HepG2 (cell line): ENCODE results near the gene SMTNL1. TPM values are rescaled to one million over a fixed set of nuclear protein-coding genes. Genes with fewer than 3 reads are reported as not detected.

Experiments used
- ARID2 ChIP-seq: sonication (generic); formaldehyde crosslinking; IDR thresholded peaks from 2 replicates; pipeline ENCODE4 v1.8.1; 2022; ENCODE audit warnings: mild to moderate bottlenecking, missing genetic modification reagents, borderline replicate concordance
- CHD2 ChIP-seq: IDR thresholded peaks from 2 replicates; pipeline ENCODE4 v1.6.1; 2011; ENCODE audit warnings: low read depth, low read length, improper control_type of control experiment
- GMEB2 ChIP-seq: IDR thresholded peaks from 2 replicates; pipeline ENCODE4 v1.6.1; 2016; ENCODE audit warnings: missing biosample characterization, missing genetic modification reagents, low read depth
- HOXA5 ChIP-seq: sonication (generic); formaldehyde crosslinking; IDR thresholded peaks from 2 replicates; pipeline ENCODE4 v1.4.0; 2020; ENCODE audit warnings: missing genetic modification reagents
- JDP2 ChIP-seq: sonication (generic); formaldehyde crosslinking; IDR thresholded peaks from 2 replicates; pipeline ENCODE4 v1.8.1; 2022; ENCODE audit warnings: missing genetic modification reagents, borderline replicate concordance
- KAT7 ChIP-seq: IDR thresholded peaks from 2 replicates; pipeline ENCODE4 v1.6.1; 2018; ENCODE audit warnings: borderline replicate concordance, missing compliant biosample characterization
- MAF1 ChIP-seq: sonication (generic); formaldehyde crosslinking; IDR thresholded peaks from 2 replicates; pipeline ENCODE4 v1.5.0; 2020; ENCODE audit warnings: missing genetic modification reagents, borderline replicate concordance
- MXD1 ChIP-seq: sonication (generic); formaldehyde crosslinking; IDR thresholded peaks from 2 replicates; pipeline ENCODE4 v1.4.0; 2020; ENCODE audit warnings: mild to moderate bottlenecking, missing genetic modification reagents
- NFATC3 ChIP-seq: sonication (generic); formaldehyde crosslinking; IDR thresholded peaks from 2 replicates; pipeline ENCODE4 v1.5.1; 2020; ENCODE audit warnings: mild to moderate bottlenecking, missing genetic modification reagents
- PAX8 ChIP-seq: sonication (generic); formaldehyde crosslinking; IDR thresholded peaks from 2 replicates; pipeline ENCODE4 v1.8.0; 2022; ENCODE audit warnings: mild to moderate bottlenecking, missing genetic modification reagents, borderline replicate concordance
- PRDM4 ChIP-seq: sonication (generic); formaldehyde crosslinking; IDR thresholded peaks from 2 replicates; pipeline ENCODE4 v1.9.0; 2021; ENCODE audit warnings: missing genetic modification reagents, borderline replicate concordance
- RFXANK ChIP-seq: IDR thresholded peaks from 2 replicates; pipeline ENCODE4 v1.6.1; 2016
- SALL1 ChIP-seq: sonication (generic); formaldehyde crosslinking; IDR thresholded peaks from 2 replicates; pipeline ENCODE4 v1.8.0; 2022; ENCODE audit warnings: mild to moderate bottlenecking, missing genetic modification reagents
- SIN3B ChIP-seq: fragments of 150-350 bp; IDR thresholded peaks from 2 replicates; pipeline ENCODE4 v1.6.1; 2014; ENCODE audit warnings: low read length
- SPEN ChIP-seq: sonication (generic); formaldehyde crosslinking; IDR thresholded peaks from 2 replicates; pipeline ENCODE4 v1.5.1; 2020; ENCODE audit warnings: low read depth, mild to moderate bottlenecking, missing genetic modification reagents
- TEAD2 ChIP-seq: sonication (generic); formaldehyde crosslinking; IDR thresholded peaks from 2 replicates; pipeline ENCODE4 v1.9.0; 2021; ENCODE audit warnings: missing genetic modification reagents
- ZMAT3 ChIP-seq: sonication (generic); formaldehyde crosslinking; conservative IDR thresholded peaks from 2 replicates; pipeline ENCODE4 v1.7.0; 2021; ENCODE audit warnings: missing genetic modification reagents
- ZMYM3 ChIP-seq: sonication (generic); formaldehyde crosslinking; IDR thresholded peaks from 2 replicates; pipeline ENCODE4 v1.5.1; 2020; ENCODE audit warnings: mild to moderate bottlenecking, missing genetic modification reagents
- ZNF235 ChIP-seq: sonication (generic); formaldehyde crosslinking; IDR thresholded peaks from 2 replicates; pipeline ENCODE4 v1.8.1; 2023; ENCODE audit warnings: mild to moderate bottlenecking, missing genetic modification reagents, borderline replicate concordance
- ZNF33B ChIP-seq: sonication (generic); formaldehyde crosslinking; IDR thresholded peaks from 2 replicates; pipeline ENCODE4 v1.5.1; 2020; ENCODE audit warnings: mild to moderate bottlenecking, missing genetic modification reagents
- ZNF350 ChIP-seq: sonication (generic); formaldehyde crosslinking; IDR thresholded peaks from 2 replicates; pipeline ENCODE4 v1.4.0; 2020; ENCODE audit warnings: mild to moderate bottlenecking, low read depth, missing genetic modification reagents, borderline replicate concordance
- ZNF367 ChIP-seq: sonication (generic); formaldehyde crosslinking; IDR thresholded peaks from 2 replicates; pipeline ENCODE4 v1.4.0; 2020; ENCODE audit warnings: missing genetic modification reagents, borderline replicate concordance
- ZNF430 ChIP-seq: sonication (generic); formaldehyde crosslinking; IDR thresholded peaks from 2 replicates; pipeline ENCODE4 v1.9.0; 2021; ENCODE audit warnings: mild to moderate bottlenecking, missing genetic modification reagents
- ZNF432 ChIP-seq: sonication (generic); formaldehyde crosslinking; IDR thresholded peaks from 2 replicates; pipeline ENCODE4 v1.5.0; 2020; ENCODE audit warnings: missing genetic modification reagents, mild to moderate bottlenecking, borderline replicate concordance
- ZNF629 ChIP-seq: sonication (generic); formaldehyde crosslinking; conservative IDR thresholded peaks from 2 replicates; pipeline ENCODE4 v1.5.0; 2020; ENCODE audit warnings: missing genetic modification reagents
- ZNF678 ChIP-seq: sonication (generic); formaldehyde crosslinking; IDR thresholded peaks from 2 replicates; pipeline ENCODE4 v1.4.0; 2020; ENCODE audit warnings: mild to moderate bottlenecking, missing genetic modification reagents
- polyA plus RNA-seq, 8 experiments: library from polyadenylated mRNA; depleted of rRNA in 3 of 8; stranded (reverse) in 7 of 8; unstranded in 1 of 8; fragments of >200 nt; fragmentation: Illumina TruSeq in 4 of 8; extraction: Trizol in 4 of 8; gene quantifications; 2 replicates each; pipeline versions ENCODE4 v1.2.1 to v1.2.3, GENCODE V29; 2011 to 2016; ENCODE audit warnings: low read depth in 4 of 8, missing spikeins in 1 of 8, mixed read lengths in 1 of 8; ENCODE audit not compliant: insufficient read depth in 1 of 8
- total RNA-seq, 5 experiments: library from RNA; depleted of rRNA; stranded (reverse); fragments of >200 nt; fragmentation: Illumina TruSeq; extraction: Trizol; gene quantifications; 2 replicates each; pipeline ENCODE4 v1.2.3, GENCODE V29; 2016; ENCODE audit warnings: low read depth in 1 of 5
- TF ChIP-seq, protein P1 (sequence below): sonication (generic); formaldehyde crosslinking; IDR thresholded peaks from 2 replicates; pipeline ENCODE4 v1.5.0; 2020; ENCODE audit warnings: missing genetic modification reagents

The SMTNL1 gene
- total and polyA plus RNA-seq, 2 of the 13 experiments (the other 11 are each of a cell fraction or from before 2014, with no cell fraction given), result 0.04 TPM; not detected in 1

- TF ChIP-seq, protein P1, sequence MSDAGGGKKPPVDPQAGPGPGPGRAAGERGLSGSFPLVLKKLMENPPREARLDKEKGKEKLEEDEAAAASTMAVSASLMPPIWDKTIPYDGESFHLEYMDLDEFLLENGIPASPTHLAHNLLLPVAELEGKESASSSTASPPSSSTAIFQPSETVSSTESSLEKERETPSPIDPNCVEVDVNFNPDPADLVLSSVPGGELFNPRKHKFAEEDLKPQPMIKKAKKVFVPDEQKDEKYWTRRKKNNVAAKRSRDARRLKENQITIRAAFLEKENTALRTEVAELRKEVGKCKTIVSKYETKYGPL (CRISPR knock-in tag), result no peak
- TF ChIP-seq KAT7 (CRISPR knock-in tag), result no peak
- TF ChIP-seq MAF1 (CRISPR knock-in tag), result no peak
- no peak for TF ChIP-seq SALL1 (CRISPR knock-in tag)
- TF ChIP-seq SPEN (CRISPR knock-in tag), result no peak
- no peak for TF ChIP-seq ZNF33B (CRISPR knock-in tag)
- TF ChIP-seq SIN3B, result no peak
- no peak for TF ChIP-seq PRDM4 (CRISPR knock-in tag)
- no peak for TF ChIP-seq CHD2
- peak; percentile 74 for TF ChIP-seq ZNF629
- no peak for TF ChIP-seq ZMAT3 (CRISPR knock-in tag)
- no peak for TF ChIP-seq GMEB2 (CRISPR knock-in tag)
- no peak for TF ChIP-seq ZNF367
- TF ChIP-seq HOXA5, result 0 out of 2 replicates have a peak, but pooled peaks have one; percentile 1
- no peak for TF ChIP-seq ZNF430 (CRISPR knock-in tag)
- no peak for TF ChIP-seq ARID2 (CRISPR knock-in tag)
- no peak for TF ChIP-seq ZNF350
- no peak for TF ChIP-seq TEAD2 (CRISPR knock-in tag)
- TF ChIP-seq ZNF432 (CRISPR knock-in tag), result no peak
- no peak for TF ChIP-seq JDP2 (CRISPR knock-in tag)
- no peak for TF ChIP-seq ZNF235 (CRISPR knock-in tag)
- TF ChIP-seq NFATC3 (CRISPR knock-in tag), result no peak
- TF ChIP-seq PAX8 (CRISPR knock-in tag), result no peak
- TF ChIP-seq MXD1, result no peak
- TF ChIP-seq RFXANK (CRISPR knock-in tag), result no peak
- TF ChIP-seq ZMYM3, result no peak
- no peak for TF ChIP-seq ZNF678
Measured at GRCh38 chr11:57516061-57516443, 21.3 kb upstream of the SMTNL1 start (continued).
